HEK293 (cell line): ENCODE data around the gene MPV17L2.

Source experiments
- CTCF ChIA-PET: fragments of 350-600 bp; formaldehyde crosslinking; extraction: SDS; loops from one replicate; lab custom pipeline; 2021; ENCODE audit warnings: antibody characterized with exemption; lab: Yijun Ruan, JAX
- POLR2A ChIA-PET: fragments of 300-600 bp; formaldehyde crosslinking; extraction: SDS; loops from one replicate; lab custom pipeline; 2020; ENCODE audit warnings: antibody characterized with exemption, inconsistent platforms; lab: Yijun Ruan, JAX
- H3K27ac ChIP-seq: fragments of 200-500 bp; sonication (Bioruptor generic); 2 replicates; pipeline ENCODE4 v1.5.1; 2014; ENCODE audit warnings: low read depth, low read length, control low read depth, inconsistent platforms; ENCODE audit errors: extremely low read depth
- H3K36me3 ChIP-seq, 2 experiments: fragments of 200-500 bp in 1 of 2; sonication (Bioruptor generic) in 1 of 2; 1 replicate in 1 of 2; 2 replicates in 1 of 2; pipeline ENCODE4 v1.5.1; 2014 to 2017; ENCODE audit warnings: inconsistent platforms in 2 of 2, low read length in 2 of 2; ENCODE audit not compliant: control insufficient read depth in 2 of 2, insufficient read depth in 1 of 2
- H3K4me1 ChIP-seq: fragments of 200-500 bp; sonication (Bioruptor generic); 2 replicates; pipeline ENCODE4 v1.5.1; 2014; ENCODE audit warnings: mild to moderate bottlenecking, low read length, inconsistent platforms; ENCODE audit not compliant: control insufficient read depth, insufficient read depth
- H3K4me3 ChIP-seq: 2 replicates; pipeline ENCODE4 v1.5.1; 2011; ENCODE audit warnings: low read depth, mild to moderate bottlenecking, control low read depth, low read length, moderate library complexity
- H3K9me3 ChIP-seq: fragments of 200-500 bp; sonication (Bioruptor generic); 2 replicates; pipeline ENCODE4 v1.5.1; 2014; ENCODE audit warnings: low read depth, low read length, inconsistent platforms; ENCODE audit not compliant: control insufficient read depth, insufficient read depth
- HOXC10 ChIP-seq: sonication (generic); formaldehyde crosslinking; IDR thresholded peaks from 2 replicates; pipeline ENCODE4 v1.8.1; 2023; ENCODE audit warnings: mild to moderate bottlenecking, missing genetic modification reagents
- IKZF3 ChIP-seq: fragments of 450-650 bp; IDR thresholded peaks from 2 replicates; pipeline ENCODE4 v1.5.0; 2018; ENCODE audit warnings: missing biosample characterization, mild to moderate bottlenecking, missing genetic modification characterization, moderate library complexity
- ZNF623 ChIP-seq: fragments of 450-650 bp; formaldehyde crosslinking; IDR thresholded peaks from 2 replicates; pipeline ENCODE4 v1.5.1; 2016; ENCODE audit warnings: missing biosample characterization, missing genetic modification characterization
- TF ChIP-seq, protein P1 (sequence below): fragments of 450-650 bp; formaldehyde crosslinking; IDR thresholded peaks from 2 replicates; pipeline ENCODE4 v1.5.1; 2016; ENCODE audit warnings: missing biosample characterization, missing genetic modification characterization

The MPV17L2 gene

DNA sequence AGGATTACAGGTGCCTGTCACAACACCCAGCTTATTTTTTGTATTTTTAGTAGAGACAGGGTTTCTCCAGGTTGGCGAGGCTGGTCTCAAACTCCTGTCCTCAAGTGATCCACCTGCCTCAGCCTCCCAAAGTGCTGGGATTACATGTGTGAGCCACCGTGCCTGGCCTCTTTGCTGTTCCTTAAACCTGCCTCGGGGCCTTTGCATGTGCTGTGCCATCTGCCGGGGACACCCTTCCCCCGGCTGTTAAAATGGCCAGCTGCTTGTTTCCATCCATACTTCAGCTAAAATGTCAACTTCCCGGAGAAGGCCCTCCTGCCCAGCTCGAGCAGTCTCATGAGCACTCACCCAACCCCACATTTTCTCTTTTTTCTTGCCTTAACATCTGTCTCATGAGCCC, 52.3 kb downstream of the MPV17L2 start:
- H3K4me3 ChIP-seq = no peak overlapping the region
- H3K27ac ChIP-seq = no peak overlapping the region
- H3K9me3 ChIP-seq = no peaks in the 10 kb centered on the region
- TF ChIP-seq IKZF3 (tag by site-specific recombination) = no peak
- TF ChIP-seq, protein P1, sequence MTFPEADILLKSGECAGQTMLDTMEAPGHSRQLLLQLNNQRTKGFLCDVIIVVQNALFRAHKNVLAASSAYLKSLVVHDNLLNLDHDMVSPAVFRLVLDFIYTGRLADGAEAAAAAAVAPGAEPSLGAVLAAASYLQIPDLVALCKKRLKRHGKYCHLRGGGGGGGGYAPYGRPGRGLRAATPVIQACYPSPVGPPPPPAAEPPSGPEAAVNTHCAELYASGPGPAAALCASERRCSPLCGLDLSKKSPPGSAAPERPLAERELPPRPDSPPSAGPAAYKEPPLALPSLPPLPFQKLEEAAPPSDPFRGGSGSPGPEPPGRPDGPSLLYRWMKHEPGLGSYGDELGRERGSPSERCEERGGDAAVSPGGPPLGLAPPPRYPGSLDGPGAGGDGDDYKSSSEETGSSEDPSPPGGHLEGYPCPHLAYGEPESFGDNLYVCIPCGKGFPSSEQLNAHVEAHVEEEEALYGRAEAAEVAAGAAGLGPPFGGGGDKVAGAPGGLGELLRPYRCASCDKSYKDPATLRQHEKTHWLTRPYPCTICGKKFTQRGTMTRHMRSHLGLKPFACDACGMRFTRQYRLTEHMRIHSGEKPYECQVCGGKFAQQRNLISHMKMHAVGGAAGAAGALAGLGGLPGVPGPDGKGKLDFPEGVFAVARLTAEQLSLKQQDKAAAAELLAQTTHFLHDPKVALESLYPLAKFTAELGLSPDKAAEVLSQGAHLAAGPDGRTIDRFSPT (tag by site-specific recombination) = no peak
- TF ChIP-seq HOXC10 (CRISPR knock-in tag) = no peak
- peak; percentile 95 for TF ChIP-seq ZNF623 (tag by site-specific recombination)
- TF ChIP-seq, all 188 proteins: peak for 1
- H3K36me3 ChIP-seq = no peaks in the 10 kb centered on the region
- ChIA-PET POLR2A (interaction anchor here (0.6 to 2.0 kb wide), 2 partner anchors 12 to 154 kb away, joined by 3 to 5 read pairs; no protein-coding TSS in a partner anchor), CTCF (interaction anchor here (0.6 to 1.6 kb wide), 8 partner anchors 25 to 186 kb away, joined by 3 to 4 read pairs (median 3); partner anchors contain the start of gene JUND)
- no peaks in the 10 kb centered on the region for H3K4me1 ChIP-seq
